Endothelial cell of umbilical vein (primary cell): ENCODE results near the gene PEX5. TPM values are rescaled to one million over a fixed set of nuclear protein-coding genes. Genes with fewer than 3 reads are reported as not detected.

Source experiments
- BruUV-seq: library from RNA; stranded (reverse); fragments of 400-500 nt; replicated peaks from 2 replicates; lab custom pipeline; 2021; lab: Mats Ljungman, UMichigan
- CTCF ChIA-PET: fragments of 300-600, 350-600 bp; sonication (Branson Sonifier 250); formaldehyde crosslinking; loops from one replicate; lab custom pipeline; 2021; ENCODE audit warnings: antibody characterized with exemption, inconsistent platforms; lab: Charles Lee
- POLR2A ChIA-PET: fragments of 300-600, 350-600 bp; sonication (Branson Sonifier 250); formaldehyde crosslinking; loops from one replicate; lab custom pipeline; 2021; ENCODE audit warnings: antibody characterized with exemption, inconsistent platforms; lab: Charles Lee
- DNase-seq: peaks from one replicate; pipeline ENCODE4 v3.0.0-alpha.2; 2011; ENCODE audit warnings: low read depth, low spot score
- FAIRE-seq: peaks from 2 replicates; lab custom pipeline; 2011; peaks lifted over from hg19 to GRCh38; lab: Jason Lieb, UNC
- H2AFZ ChIP-seq: 2 replicates; pipeline ENCODE4 v1.6.0; 2012; ENCODE audit warnings: low read depth, low read length, control low read depth, inconsistent platforms
- H3K27ac ChIP-seq: 2 replicates; pipeline ENCODE4 v1.5.1; 2011; ENCODE audit warnings: low read depth, mild to moderate bottlenecking, control low read depth, low read length, moderate library complexity; ENCODE audit not compliant: insufficient read depth
- H3K27me3 ChIP-seq, 2 experiments: 2 replicates each; pipeline versions ENCODE4 v1.6.0 to v1.6.1; 2011; ENCODE audit warnings: low read length in 2 of 2, mixed read lengths in 1 of 2; ENCODE audit not compliant: control insufficient read depth in 2 of 2, insufficient read depth in 2 of 2
- H3K36me3 ChIP-seq, 2 experiments: 2 replicates in 1 of 2; 3 replicates in 1 of 2; pipeline ENCODE4 v1.5.1; 2011; ENCODE audit warnings: low read length in 2 of 2, mild to moderate bottlenecking in 1 of 2, moderate library complexity in 1 of 2; ENCODE audit not compliant: control insufficient read depth in 2 of 2, insufficient read depth in 2 of 2; ENCODE audit errors: extremely low read depth in 1 of 2
- H3K4me1 ChIP-seq: 3 replicates; pipeline ENCODE4 v1.5.1; 2011; ENCODE audit warnings: mild to moderate bottlenecking, low read length; ENCODE audit not compliant: control insufficient read depth, insufficient read depth; ENCODE audit errors: extremely low read depth
- H3K4me2 ChIP-seq: 2 replicates; pipeline ENCODE4 v1.6.1; 2011; ENCODE audit warnings: low read length, control low read depth, mixed read lengths; ENCODE audit not compliant: insufficient read depth
- H3K4me3 ChIP-seq, 3 experiments: fragments of 200-600 bp in 1 of 3; sonication (generic), shearing (Covaris generic) in 1 of 3; replicated peaks in 1 of 3; 2 replicates each; pipeline ENCODE4 v1.5.1; 2011 to 2016; ENCODE audit warnings: control low read depth in 3 of 3, low read length in 3 of 3, mild to moderate bottlenecking in 2 of 3, inconsistent platforms in 1 of 3, low read depth in 1 of 3, moderate library complexity in 1 of 3; ENCODE audit not compliant: insufficient read depth in 1 of 3
- H3K79me2 ChIP-seq: 2 replicates; pipeline ENCODE4 v1.6.0; 2012; ENCODE audit warnings: low read length, inconsistent platforms; ENCODE audit not compliant: control insufficient read depth, insufficient read depth
- H3K9ac ChIP-seq: replicated peaks from 2 replicates; pipeline ENCODE3; 2011; ENCODE audit warnings: low read length, control low read depth; ENCODE audit not compliant: insufficient read depth; ENCODE audit errors: extremely low read depth
- H3K9me1 ChIP-seq: replicated peaks from 3 replicates; pipeline ENCODE4 v1.6.0; 2011; ENCODE audit warnings: mild to moderate bottlenecking, low read length; ENCODE audit not compliant: control insufficient read depth, insufficient read depth; ENCODE audit errors: extremely low read depth
- H3K9me3 ChIP-seq: replicated peaks from 2 replicates; pipeline ENCODE4 v1.5.1; 2012; ENCODE audit warnings: low read length, inconsistent platforms; ENCODE audit not compliant: control insufficient read depth, insufficient read depth
- H4K20me1 ChIP-seq: replicated peaks from 2 replicates; pipeline ENCODE3; 2011; ENCODE audit warnings: mild to moderate bottlenecking, low read length; ENCODE audit not compliant: control insufficient read depth, insufficient read depth; ENCODE audit errors: extremely low read depth
- EZH2 ChIP-seq: IDR thresholded peaks from 2 replicates; pipeline ENCODE4 v1.6.1; 2012; ENCODE audit warnings: borderline replicate concordance, low read depth, mild to moderate bottlenecking, moderate library complexity, low read length, inconsistent platforms; ENCODE audit not compliant: severe bottlenecking
- FOS ChIP-seq: IDR thresholded peaks from 2 replicates; pipeline ENCODE4 v1.6.1; 2011; ENCODE audit warnings: mild to moderate bottlenecking, low read length, moderate library complexity, borderline replicate concordance; ENCODE audit not compliant: insufficient read depth
- GATA2 ChIP-seq: IDR thresholded peaks from 2 replicates; pipeline ENCODE4 v1.7.0; 2011; ENCODE audit warnings: low read depth, mild to moderate bottlenecking, moderate library complexity, mixed read lengths, low read length; ENCODE audit not compliant: insufficient read length, insufficient read depth
- JUN ChIP-seq: IDR thresholded peaks from 2 replicates; pipeline ENCODE4 v1.6.1; 2011; ENCODE audit warnings: borderline replicate concordance, low read depth; ENCODE audit not compliant: insufficient read length, insufficient read depth
- MAX ChIP-seq: IDR thresholded peaks from 2 replicates; pipeline ENCODE4 v1.6.1; 2011; ENCODE audit not compliant: insufficient read depth, insufficient read length
- MYC ChIP-seq: IDR thresholded peaks from one replicate; pipeline ENCODE4 v1.6.1; 2011; ENCODE audit warnings: mild to moderate bottlenecking, low read depth, low read length
- POLR2A ChIP-seq: IDR thresholded peaks from 2 replicates; pipeline ENCODE4 v1.6.1; 2012; ENCODE audit warnings: low read depth, mild to moderate bottlenecking, control low read depth, low read length
- POLR2AphosphoS5 ChIP-seq: IDR thresholded peaks from 2 replicates; pipeline ENCODE4 v1.6.1; 2012; ENCODE audit warnings: low read depth, mild to moderate bottlenecking, control low read depth, low read length, moderate library complexity; ENCODE audit not compliant: insufficient read depth
- dilution Hi-C: fragments of 300-500 bp; cut with MboI; formaldehyde crosslinking; loops from one replicate; pipeline ENCODE4 v1.15.0; 2019; ENCODE audit warnings: low sequenced_read_pairs; ENCODE audit not compliant: extremely low pct_ligation_motif_present
- intact Hi-C: fragments of 100-400 bp; cut with micrococcal nuclease; formaldehyde crosslinking; loops from one replicate; pipeline ENCODE4 v1.10.0; 2022
- polyA plus RNA-seq, 4 experiments: library from polyadenylated mRNA; depleted of rRNA in 3 of 4; stranded (reverse) in 3 of 4; unstranded in 1 of 4; fragments of >200 nt; gene quantifications; 2 replicates each; pipeline versions ENCODE4 v1.2.1 to v1.2.3, GENCODE V29; 2011 to 2012; ENCODE audit warnings: missing spikeins in 1 of 4
- total RNA-seq: library from RNA; stranded (reverse); gene quantifications from 2 replicates; pipeline ENCODE4 v1.2.3, GENCODE V29; 2021
- TF ChIP-seq, protein P1 (sequence below), 2 donors: IDR thresholded peaks; 1 replicate in 1 of 2; 2 replicates in 1 of 2; pipeline ENCODE4 v1.5.1; 2011; ENCODE audit warnings: low read length in 2 of 2, mild to moderate bottlenecking in 2 of 2, moderate library complexity in 2 of 2, control low read depth in 1 of 2, inconsistent platforms in 1 of 2, low read depth in 1 of 2; ENCODE audit not compliant: insufficient read depth in 1 of 2; ENCODE audit errors: extremely low read depth in 1 of 2

Gene PEX5
- total and polyA plus RNA-seq, 2 donors (not counting 3 experiments of a cell fraction or from before 2014, with no cell fraction given): 12.9 to 32.3 TPM

- ChIA-PET POLR2A (no interaction called here), CTCF (interaction anchor here (1.1 to 4.9 kb wide), 4 partner anchors 13 to 20 kb away, joined by 3 to 17 read pairs (median 10); no protein-coding TSS in a partner anchor)
- no peaks in the 10 kb centered on the region for H3K9me1 ChIP-seq
- no peak overlapping the region for H3K27ac ChIP-seq
- H3K79me2 ChIP-seq: no peaks in the 10 kb centered on the region
- no peak overlapping the region for H3K4me2 ChIP-seq
- H3K36me3 ChIP-seq: no peaks in the 10 kb centered on the region
- H4K20me1 ChIP-seq: no peaks in the 10 kb centered on the region
- dilution Hi-C loops: no loop called here
- no peak overlapping the region for H3K9ac ChIP-seq
- H3K4me3 ChIP-seq: no peak overlapping the region
- BruUV-seq: no TSS peak
- intact Hi-C loops: no loop called here
- H3K4me1 ChIP-seq: no peaks in the 10 kb centered on the region
- H3K9me3 ChIP-seq: no peaks in the 10 kb centered on the region
- no peak for TF ChIP-seq GATA2
- no peak for TF ChIP-seq FOS
- no peak for TF ChIP-seq POLR2AphosphoS5
- TF ChIP-seq, protein P1, sequence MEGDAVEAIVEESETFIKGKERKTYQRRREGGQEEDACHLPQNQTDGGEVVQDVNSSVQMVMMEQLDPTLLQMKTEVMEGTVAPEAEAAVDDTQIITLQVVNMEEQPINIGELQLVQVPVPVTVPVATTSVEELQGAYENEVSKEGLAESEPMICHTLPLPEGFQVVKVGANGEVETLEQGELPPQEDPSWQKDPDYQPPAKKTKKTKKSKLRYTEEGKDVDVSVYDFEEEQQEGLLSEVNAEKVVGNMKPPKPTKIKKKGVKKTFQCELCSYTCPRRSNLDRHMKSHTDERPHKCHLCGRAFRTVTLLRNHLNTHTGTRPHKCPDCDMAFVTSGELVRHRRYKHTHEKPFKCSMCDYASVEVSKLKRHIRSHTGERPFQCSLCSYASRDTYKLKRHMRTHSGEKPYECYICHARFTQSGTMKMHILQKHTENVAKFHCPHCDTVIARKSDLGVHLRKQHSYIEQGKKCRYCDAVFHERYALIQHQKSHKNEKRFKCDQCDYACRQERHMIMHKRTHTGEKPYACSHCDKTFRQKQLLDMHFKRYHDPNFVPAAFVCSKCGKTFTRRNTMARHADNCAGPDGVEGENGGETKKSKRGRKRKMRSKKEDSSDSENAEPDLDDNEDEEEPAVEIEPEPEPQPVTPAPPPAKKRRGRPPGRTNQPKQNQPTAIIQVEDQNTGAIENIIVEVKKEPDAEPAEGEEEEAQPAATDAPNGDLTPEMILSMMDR (IDR thresholded peaks at IDR 0.05; ENCODE audit: extremely low read depth in 1 of 2, insufficient read depth in 1 of 2, low read depth in 1 of 2, low read length in 2 of 2): peak; percentile 29 to 51
- TF ChIP-seq POLR2A: no peak
- peaks cover 11 to 12% of the 10 kb centered on the region in 2 experiments for H3K27me3 ChIP-seq
- FAIRE-seq (no peak), DNase-seq (no peak)
- H2AFZ ChIP-seq: no peak overlapping the region
These were observed 26.8 kb upstream of the PEX5 start for GRCh38 chr12:7162691-7163114.

GRCh38 chr12:7169951-7170350 is 19.5 kb upstream of the PEX5 start:
- dilution Hi-C loops: no loop called here

More at GRCh38 chr12:7169951-7170350, 19.5 kb upstream of the PEX5 start:
- Histone ChIP-seq H3K36me3 (no peaks in the 10 kb centered on the region), H3K79me2 (no peaks in the 10 kb centered on the region), H4K20me1 (no peaks in the 10 kb centered on the region), H3K4me3 (no peak overlapping the region), H3K27me3 (peaks cover 2 to 16% of the 10 kb centered on the region in 2 experiments), H3K4me1 (no peaks in the 10 kb centered on the region), H3K9me1 (no peaks in the 10 kb centered on the region), H2AFZ (no peak overlapping the region), H3K4me2 (no peak overlapping the region), H3K9ac (no peak overlapping the region), H3K27ac (no peak overlapping the region), H3K9me3 (no peaks in the 10 kb centered on the region)
- ChIA-PET POLR2A (no interaction called here), CTCF (interaction anchor here (1.4 kb wide), 1 partner anchor 17 kb away, joined by 3 read pairs; no protein-coding TSS in a partner anchor)
- FAIRE-seq: no peak
- TF ChIP-seq POLR2AphosphoS5 (no peak), MYC (no peak), GATA2 (no peak), MAX (no peak), FOS (no peak), JUN (no peak), POLR2A (no peak), EZH2 (no peak)
- TF ChIP-seq, protein P1 (IDR thresholded peaks at IDR 0.05; ENCODE audit: extremely low read depth in 1 of 2, insufficient read depth in 1 of 2, low read depth in 1 of 2, low read length in 2 of 2): no peak
- no TSS peak for BruUV-seq
- DNase-seq: no peak
- intact Hi-C loops: no loop called here
